Measurements from ENCODE around the gene KAT8. TPM values are rescaled to one million over a fixed set of nuclear protein-coding genes. Genes with fewer than 3 reads are reported as not detected.
"Not testable (repeated sequence)": the region's sequence is repeated elsewhere in the genome, so short reads cannot be mapped to it uniquely, and the experiment has no call there.

The KAT8 gene
- total RNA-seq, 2 donors from 2014 or later = 86.7 to 97.6 TPM

DNA sequence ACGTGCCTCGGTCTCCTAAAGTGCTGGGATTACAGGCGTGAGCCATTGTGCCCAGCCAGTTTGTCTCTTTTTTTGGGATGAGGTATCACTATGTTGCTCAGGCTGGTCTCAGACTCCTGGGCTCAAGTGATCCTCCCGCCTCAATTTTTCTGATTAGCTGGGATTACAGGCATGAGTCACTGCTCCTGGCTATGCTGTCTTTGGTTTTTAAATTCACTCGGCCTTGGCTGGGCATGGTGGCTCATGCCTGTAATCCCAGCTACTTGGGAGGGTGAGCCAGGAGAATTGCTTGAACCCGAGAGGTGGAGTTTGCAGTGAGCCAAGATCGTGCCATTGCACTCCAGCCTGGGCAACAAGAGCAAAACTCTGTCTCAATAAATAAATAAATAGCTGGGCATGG is 27.0 kb downstream of the KAT8 start:
- Mint-ChIP-seq H3K27me3 (peaks cover 16% of the 10 kb centered on the region), H3K4me1 (peaks cover 11% of the 10 kb centered on the region)
- not testable (repeated sequence) for ATAC-seq; H3K9me3 ChIP-seq (ENCODE audit: control insufficient read depth, low read length, poor library complexity, severe bottlenecking); H3K27ac Mint-ChIP-seq; DNase-seq; H3K4me3 Mint-ChIP-seq; H3K36me3 Mint-ChIP-seq (ENCODE audit: low read depth)

DNA sequence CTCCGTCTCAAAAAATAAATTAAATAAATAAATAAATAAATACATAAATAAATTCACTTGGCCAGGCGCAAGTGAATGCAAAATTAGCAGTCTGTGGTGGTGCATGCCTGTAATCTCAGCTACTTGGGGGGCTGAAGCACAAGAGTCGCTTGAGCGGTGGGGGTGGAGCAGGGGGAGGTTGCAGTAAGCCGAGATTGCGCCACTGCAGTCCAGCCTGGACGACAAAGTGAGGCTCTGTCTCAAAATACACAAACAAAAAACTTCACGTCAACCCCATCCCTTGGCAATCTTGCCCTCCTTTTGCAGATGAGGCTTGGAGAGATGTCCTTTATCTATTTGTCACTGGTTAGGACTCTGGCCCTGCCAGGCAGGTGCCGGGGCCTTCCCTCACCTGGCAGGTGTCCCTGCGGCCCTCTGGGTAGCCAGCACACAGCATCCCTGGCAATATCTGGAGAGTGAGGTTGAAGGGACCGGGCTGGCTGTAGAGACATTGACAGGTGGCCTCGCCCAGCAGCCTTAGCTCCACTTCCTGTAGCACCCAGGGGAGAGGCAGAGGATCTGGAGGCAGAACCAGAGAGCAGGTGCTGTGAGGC is 28.0 kb downstream of the KAT8 start:
- no peak overlapping the region for H3K4me3 Mint-ChIP-seq
- no peaks in the 10 kb centered on the region for H3K9me3 ChIP-seq (ENCODE audit: control insufficient read depth, low read length, poor library complexity, severe bottlenecking)
- no peak for DNase-seq
- H3K27me3 Mint-ChIP-seq = peaks cover 16% of the 10 kb centered on the region
- peaks cover 11% of the 10 kb centered on the region for H3K4me1 Mint-ChIP-seq
- ATAC-seq = no peak
- no peak overlapping the region for H3K27ac Mint-ChIP-seq
- H3K36me3 Mint-ChIP-seq (ENCODE audit: low read depth) = no peaks in the 10 kb centered on the region

DNA sequence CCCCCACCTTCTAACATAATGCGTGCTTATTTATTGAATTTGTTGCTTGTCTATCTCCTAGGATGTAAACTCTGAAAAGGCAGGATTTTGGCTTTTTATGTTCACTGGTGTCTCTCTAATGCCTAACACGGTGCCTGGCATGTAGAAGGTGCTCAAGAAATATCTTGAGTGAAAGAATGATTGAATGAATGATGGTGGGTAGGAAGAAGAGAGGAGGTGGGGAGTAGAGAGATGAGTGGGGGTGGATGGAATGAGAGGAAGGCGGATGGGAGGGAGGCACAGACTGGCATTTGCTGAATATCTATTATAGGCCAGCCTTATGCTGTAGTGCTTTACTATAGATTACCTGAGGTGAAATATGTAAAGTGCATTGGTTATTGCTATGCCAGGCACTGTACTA is 30.1 kb downstream of the KAT8 start:
- ATAC-seq (no peak), DNase-seq (no peak)
- H3K9me3 ChIP-seq (ENCODE audit: control insufficient read depth, low read length, poor library complexity, severe bottlenecking) = no peaks in the 10 kb centered on the region
- Mint-ChIP-seq H3K4me3 (no peak overlapping the region), H3K4me1 (peaks cover 9% of the 10 kb centered on the region), H3K27me3 (peaks cover 16% of the 10 kb centered on the region), H3K36me3 (ENCODE audit: low read depth) (no peaks in the 10 kb centered on the region), H3K27ac (no peak overlapping the region)

DNA sequence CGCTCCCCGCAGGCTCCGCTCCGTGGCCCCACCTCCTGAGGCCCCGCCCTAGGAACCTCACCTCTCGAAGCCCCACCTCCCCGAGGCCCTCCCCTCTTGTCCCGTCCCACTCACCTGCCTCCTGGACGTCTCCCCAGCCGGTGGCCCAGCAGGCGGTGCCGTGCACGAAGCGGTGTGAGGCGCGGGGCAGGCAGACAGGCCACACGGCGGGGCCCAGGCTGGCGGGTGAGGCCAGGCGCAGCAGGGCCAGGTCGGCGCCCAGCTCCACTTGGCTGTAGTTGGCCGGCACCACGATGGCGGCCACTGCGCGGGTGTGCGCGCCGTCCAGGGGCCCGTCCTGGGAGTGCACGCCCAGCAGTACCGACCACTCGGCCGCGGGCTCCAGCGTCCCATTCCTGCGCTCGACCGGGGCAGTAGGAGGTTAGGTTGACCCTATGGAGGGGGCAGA is 30.8 kb downstream of the KAT8 start:
- H3K4me3 Mint-ChIP-seq = no peak overlapping the region
- no peak for DNase-seq
- no peak overlapping the region for H3K27ac Mint-ChIP-seq
- no peaks in the 10 kb centered on the region for H3K36me3 Mint-ChIP-seq (ENCODE audit: low read depth)
- H3K27me3 Mint-ChIP-seq = peaks cover 16% of the 10 kb centered on the region
- H3K9me3 ChIP-seq (ENCODE audit: control insufficient read depth, low read length, poor library complexity, severe bottlenecking) = no peaks in the 10 kb centered on the region
- no peak for ATAC-seq
- peaks cover 9% of the 10 kb centered on the region for H3K4me1 Mint-ChIP-seq

DNA sequence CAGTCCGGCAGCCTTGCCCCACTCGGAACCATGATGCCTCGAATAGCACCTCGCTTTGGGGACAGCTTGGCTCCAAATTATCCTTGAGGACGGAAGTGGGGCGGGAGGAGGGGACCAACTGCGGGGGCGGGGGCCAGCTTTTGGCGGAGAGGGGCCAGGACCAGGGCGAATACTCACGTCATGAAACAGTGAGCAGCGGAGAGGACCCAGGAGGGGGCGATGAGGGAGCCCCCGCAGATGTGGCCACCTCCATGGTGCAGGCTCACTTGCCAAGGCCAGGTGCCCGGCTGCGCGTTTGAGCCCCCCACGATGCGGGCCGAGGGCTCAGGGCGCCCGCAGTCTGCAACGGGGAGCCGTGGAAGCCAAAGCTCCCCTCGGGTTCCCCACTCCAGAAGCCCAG is 31.4 kb downstream of the KAT8 start:
- ATAC-seq = no peak
- H3K4me3 Mint-ChIP-seq = no peak overlapping the region

DNA sequence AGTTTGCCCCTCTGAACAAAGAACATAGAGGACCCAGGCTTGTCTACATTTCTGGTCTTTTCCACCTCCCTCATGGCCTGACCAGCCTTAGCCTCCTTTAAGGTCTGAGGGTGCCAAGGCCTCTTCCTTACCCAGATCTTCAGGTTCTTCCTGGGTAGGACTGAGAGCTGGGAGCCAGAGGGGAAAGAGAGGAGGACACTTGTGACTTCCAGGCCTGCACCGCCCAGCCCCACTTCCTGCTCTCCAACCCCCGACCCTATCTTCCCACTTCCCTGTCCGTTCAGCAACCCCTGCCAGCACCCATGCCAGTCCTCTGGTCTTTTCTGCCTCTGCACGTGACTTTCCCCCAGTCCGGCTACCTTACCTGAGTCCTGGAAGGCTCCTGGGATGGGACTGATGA is 31.9 kb downstream of the KAT8 start:
- no peaks in the 10 kb centered on the region for H3K9me3 ChIP-seq (ENCODE audit: control insufficient read depth, low read length, poor library complexity, severe bottlenecking)
- H3K27me3 Mint-ChIP-seq = peaks cover 17% of the 10 kb centered on the region
- no peak overlapping the region for H3K27ac Mint-ChIP-seq
- DNase-seq (no peak), ATAC-seq (no peak)
- H3K4me3 Mint-ChIP-seq = no peak overlapping the region
- H3K4me1 Mint-ChIP-seq = peaks cover 6% of the 10 kb centered on the region
- H3K36me3 Mint-ChIP-seq (ENCODE audit: low read depth) = no peaks in the 10 kb centered on the region

More for the DNA sequence above, 31.4 kb downstream of the KAT8 start:
- Mint-ChIP-seq H3K27me3 (peaks cover 16% of the 10 kb centered on the region), H3K36me3 (ENCODE audit: low read depth) (no peaks in the 10 kb centered on the region), H3K4me1 (peaks cover 6% of the 10 kb centered on the region), H3K27ac (no peak overlapping the region)
- no peaks in the 10 kb centered on the region for H3K9me3 ChIP-seq (ENCODE audit: control insufficient read depth, low read length, poor library complexity, severe bottlenecking)
- no peak for DNase-seq

DNA sequence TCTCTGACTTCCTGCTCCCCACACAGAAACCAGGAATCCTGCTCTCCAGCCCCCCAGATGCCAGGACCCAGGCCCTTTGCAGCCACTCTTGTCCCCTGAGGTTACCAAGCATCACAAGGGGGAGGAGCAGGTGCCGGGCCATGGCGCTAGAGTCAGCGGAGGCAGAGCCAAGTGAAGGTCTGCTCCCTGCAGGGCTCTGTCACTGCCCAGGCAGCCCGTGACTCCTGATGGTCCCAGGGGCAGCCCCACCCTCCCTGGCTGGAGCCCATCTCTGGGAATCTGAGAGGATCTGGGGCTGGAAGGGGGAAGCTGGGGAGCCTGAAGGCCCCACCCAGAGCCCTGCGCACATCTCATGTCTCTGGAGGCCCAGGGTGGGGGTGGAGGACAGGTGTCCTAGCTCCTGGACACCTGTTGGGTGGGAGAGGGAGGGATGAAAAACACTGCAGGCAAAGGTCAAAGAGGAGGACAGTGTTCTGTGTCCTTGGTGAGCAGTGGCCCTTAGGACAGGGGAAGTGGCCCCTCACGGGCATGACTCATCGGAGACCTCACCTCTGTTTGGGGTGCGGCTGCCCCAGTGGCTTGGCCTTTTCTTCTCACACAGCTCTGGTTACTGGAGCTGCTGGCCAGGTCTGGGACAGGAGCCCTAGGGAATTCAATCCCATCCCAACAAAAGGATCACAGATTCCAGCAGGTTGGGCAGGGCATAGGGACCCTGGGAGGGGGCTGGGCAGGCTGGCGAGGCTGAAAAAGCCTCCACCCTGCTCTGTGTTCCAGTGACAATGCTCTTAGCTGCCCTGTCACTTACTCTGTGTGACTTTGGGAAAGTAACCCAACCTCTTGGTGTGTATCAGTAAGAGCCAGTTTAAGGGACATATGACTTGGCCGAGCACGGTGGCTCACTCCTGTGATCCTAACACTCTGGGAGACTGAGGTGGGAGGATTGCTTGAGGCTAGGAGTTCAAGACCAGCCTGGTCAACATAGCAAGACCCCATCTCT is 32.7 kb downstream of the KAT8 start, which contains the start of gene PRSS36:
Gene PRSS36 (minus strand): TSS at position 173 of the 997 bp plus-strand sequence. CDS start 31 bp downstream, at position 142.
- H3K9me3 ChIP-seq (ENCODE audit: control insufficient read depth, low read length, poor library complexity, severe bottlenecking) = no peaks in the 10 kb centered on the region
- ATAC-seq (no peak), DNase-seq (no peak)
- Mint-ChIP-seq H3K27me3 (peaks cover 21% of the 10 kb centered on the region), H3K4me1 (peaks cover 6% of the 10 kb centered on the region), H3K4me3 (no peak within 1 kb of the TSS), H3K27ac (no peak within 1 kb of the TSS), H3K36me3 (ENCODE audit: low read depth) (no peaks in the 10 kb centered on the region)

DNA sequence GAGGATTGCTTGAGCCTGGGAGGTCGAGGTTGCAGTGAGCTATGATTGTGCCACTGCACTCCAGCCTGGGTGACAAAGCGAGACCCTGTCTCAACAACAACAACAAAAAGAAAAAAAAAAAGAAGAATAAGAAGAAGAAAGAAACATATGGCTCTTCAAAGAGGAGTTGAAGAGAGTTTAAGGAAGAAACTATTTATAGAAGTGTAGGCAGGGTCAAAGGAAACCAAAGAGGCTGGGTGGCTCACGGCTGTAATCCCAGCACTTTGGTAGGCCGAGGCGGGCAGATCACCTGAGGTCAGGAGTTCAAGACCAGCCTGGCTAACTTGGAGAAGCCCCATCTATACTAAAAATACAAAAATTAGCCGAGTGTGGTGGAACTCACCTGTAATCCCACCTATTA is 33.5 kb downstream of the KAT8 start:
- H3K4me1 Mint-ChIP-seq; H3K36me3 Mint-ChIP-seq (ENCODE audit: low read depth); H3K4me3 Mint-ChIP-seq; DNase-seq; ATAC-seq; H3K9me3 ChIP-seq (ENCODE audit: control insufficient read depth, low read length, poor library complexity, severe bottlenecking); H3K27ac Mint-ChIP-seq: not testable (repeated sequence)
- peaks cover 17% of the 10 kb centered on the region for H3K27me3 Mint-ChIP-seq

DNA sequence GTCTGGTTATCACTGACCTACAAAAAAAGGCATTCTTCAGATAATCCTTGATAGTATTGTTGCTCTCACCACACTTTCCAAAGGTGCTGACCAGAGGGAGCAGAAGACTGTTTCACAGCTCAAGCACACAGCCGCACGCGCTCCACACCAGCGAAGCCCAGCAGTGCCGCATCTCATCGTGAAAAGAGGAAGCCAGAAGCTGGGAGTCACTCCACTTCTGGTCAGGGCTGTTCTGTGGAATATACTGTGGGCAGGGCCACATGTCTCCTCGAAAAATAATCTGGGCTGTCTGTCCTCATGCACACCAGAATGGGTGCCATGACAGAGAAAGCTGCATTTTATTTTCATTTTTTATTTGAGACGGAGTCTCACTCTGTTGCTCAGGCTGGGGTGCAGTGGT is 39.7 kb downstream of the KAT8 start:
- ATAC-seq = no peak
- Mint-ChIP-seq H3K27me3 (peaks cover 5% of the 10 kb centered on the region), H3K27ac (no peak overlapping the region), H3K4me3 (no peak overlapping the region), H3K36me3 (ENCODE audit: low read depth) (no peaks in the 10 kb centered on the region), H3K4me1 (peaks cover 5% of the 10 kb centered on the region)
- no peak for DNase-seq
- no peaks in the 10 kb centered on the region for H3K9me3 ChIP-seq (ENCODE audit: control insufficient read depth, low read length, poor library complexity, severe bottlenecking)

DNA sequence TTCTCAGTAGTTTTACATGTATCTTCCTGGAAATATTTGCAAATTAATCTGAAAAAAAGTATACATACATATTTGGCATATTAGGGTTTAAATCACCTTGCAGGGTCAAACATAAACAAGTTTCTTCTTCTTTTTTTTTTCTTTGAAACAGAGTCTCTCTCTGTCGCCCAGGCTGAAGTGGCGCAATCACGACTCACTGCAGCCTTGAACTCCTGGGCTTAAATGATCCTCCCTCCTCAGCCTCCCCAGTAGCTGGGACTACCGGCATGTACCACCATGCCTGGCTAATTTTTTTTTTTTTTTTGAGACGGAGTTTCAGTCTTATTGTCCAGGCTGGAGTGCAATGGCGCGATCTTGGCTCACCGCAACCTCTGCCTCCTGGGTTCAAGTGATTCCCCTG is 49.9 kb downstream of the KAT8 start:
- H3K4me1 Mint-ChIP-seq = peaks cover 2% of the 10 kb centered on the region
- H3K9me3 ChIP-seq (ENCODE audit: control insufficient read depth, low read length, poor library complexity, severe bottlenecking) = no peaks in the 10 kb centered on the region
- ATAC-seq = no peak
- no peak for DNase-seq
- H3K36me3 Mint-ChIP-seq (ENCODE audit: low read depth) = no peaks in the 10 kb centered on the region
- no peak overlapping the region for H3K27ac Mint-ChIP-seq
- peaks cover 6% of the 10 kb centered on the region for H3K27me3 Mint-ChIP-seq
- H3K4me3 Mint-ChIP-seq = no peak overlapping the region

DNA sequence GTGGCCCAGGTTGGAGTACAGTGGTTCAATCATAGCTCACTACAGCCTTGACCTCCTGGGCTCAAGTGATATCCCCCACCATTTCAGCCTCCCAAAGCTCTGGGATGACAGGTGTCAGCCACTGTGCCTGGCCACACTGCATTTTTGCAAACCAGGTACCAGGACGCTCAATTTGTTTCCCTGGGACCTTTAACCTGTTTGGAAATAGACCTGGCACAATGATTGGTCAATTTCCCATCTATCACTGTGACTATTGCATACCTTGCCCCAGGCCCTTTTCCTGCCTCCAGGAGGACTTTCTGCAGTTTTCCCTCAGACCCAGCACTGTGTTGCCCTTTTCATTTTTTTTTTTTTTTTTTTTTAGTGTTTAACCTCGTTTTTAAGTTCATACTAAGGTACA is 51.4 kb downstream of the KAT8 start:
- DNase-seq = no peak
- no peak for ATAC-seq
- no peak overlapping the region for H3K27ac Mint-ChIP-seq
- no peaks in the 10 kb centered on the region for H3K9me3 ChIP-seq (ENCODE audit: control insufficient read depth, low read length, poor library complexity, severe bottlenecking)
- peaks cover 2% of the 10 kb centered on the region for H3K4me1 Mint-ChIP-seq
- H3K36me3 Mint-ChIP-seq (ENCODE audit: low read depth) = no peaks in the 10 kb centered on the region
- H3K27me3 Mint-ChIP-seq = peaks cover 6% of the 10 kb centered on the region
- no peak overlapping the region for H3K4me3 Mint-ChIP-seq

DNA sequence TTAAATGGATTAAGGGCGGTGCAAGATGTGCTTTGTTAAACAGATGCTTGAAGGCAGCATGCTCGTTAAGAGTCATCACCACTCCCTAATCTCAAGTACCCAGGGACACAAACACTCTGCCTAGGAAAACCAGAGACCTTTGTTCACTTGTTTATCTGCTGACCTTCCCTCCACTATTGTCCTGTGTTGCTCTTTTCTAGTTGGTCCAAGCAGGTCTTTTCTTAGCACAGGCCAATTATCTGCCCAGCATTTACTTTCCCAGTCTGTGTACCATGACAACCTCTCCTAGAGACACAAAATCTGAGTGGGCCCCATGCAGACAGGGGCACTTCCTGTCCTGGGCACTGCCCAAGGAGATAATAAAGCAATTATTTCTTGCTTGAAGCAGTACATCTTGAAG is 52.6 kb downstream of the KAT8 start:
- not testable (repeated sequence) for H3K27me3 Mint-ChIP-seq; ATAC-seq; DNase-seq; H3K4me1 Mint-ChIP-seq; H3K4me3 Mint-ChIP-seq; H3K36me3 Mint-ChIP-seq (ENCODE audit: low read depth); H3K9me3 ChIP-seq (ENCODE audit: control insufficient read depth, low read length, poor library complexity, severe bottlenecking); H3K27ac Mint-ChIP-seq

DNA sequence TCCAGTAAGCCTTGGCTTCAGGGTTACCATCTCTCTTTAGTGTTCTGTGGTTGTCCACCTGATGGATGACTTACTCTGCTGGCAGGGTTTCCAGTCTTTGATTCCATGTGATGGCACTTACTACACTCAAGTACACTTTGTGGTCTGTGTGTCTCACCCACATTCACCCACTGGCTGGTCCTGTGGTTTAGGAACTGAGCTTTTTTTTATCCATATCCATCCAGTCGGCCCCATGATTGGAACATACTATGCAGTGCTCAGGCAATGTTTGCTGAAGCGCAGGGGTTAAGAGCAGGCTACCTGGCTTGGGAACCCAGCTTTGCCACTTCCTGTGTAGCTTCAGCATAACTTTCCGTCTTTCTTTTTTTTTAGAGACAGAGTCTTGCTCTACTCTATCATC is 59.7 kb downstream of the KAT8 start:
- Mint-ChIP-seq H3K27ac (peak overlapping the region; percentile 79), H3K4me1 (peaks cover 26% of the 10 kb centered on the region), H3K27me3 (no peaks in the 10 kb centered on the region), H3K4me3 (peak overlapping the region; percentile 80), H3K36me3 (ENCODE audit: low read depth) (peaks cover 3% of the 10 kb centered on the region)
- peak in 1 of 3 donors; percentile 28 for DNase-seq
- no peaks in the 10 kb centered on the region for H3K9me3 ChIP-seq (ENCODE audit: control insufficient read depth, low read length, poor library complexity, severe bottlenecking)
- peak; percentile 28 for ATAC-seq
